Psoas muscle (tissue), 8 donors: Measurements from ENCODE around the gene CAMK1D. TPM values are rescaled to one million over a fixed set of nuclear protein-coding genes. Genes with fewer than 3 reads are reported as not detected.
"Not testable (repeated sequence)": the region's sequence is repeated elsewhere in the genome, so short reads cannot be mapped to it uniquely, and the experiment has no call there.

Source experiments
- ATAC-seq, 4 donors: fragments of 200-7000 bp; cut with Tn5 transposase; one replicate each; pipeline ENCODE4 v1.9.1; 2020; ENCODE audit warnings: moderate library complexity in 3 of 4, mild to moderate bottlenecking in 2 of 4
- DNase-seq, 2 donors: peaks; one replicate each; pipeline ENCODE4 v3.0.0-alpha.2; 2020
- H3K27ac ChIP-seq: fragments of 200-600 bp; one replicate; pipeline ENCODE4 v1.8.0; 2022
- H3K27me3 ChIP-seq, 3 donors: fragments of 200-600 bp in 1 of 3; one replicate each; pipeline versions ENCODE4 v1.6.1 to v1.8.0; 2013 to 2022; ENCODE audit warnings: low read length in 2 of 3, mild to moderate bottlenecking in 2 of 3, moderate library complexity in 1 of 3; ENCODE audit not compliant: insufficient read depth in 3 of 3
- H3K36me3 ChIP-seq, 2 donors: fragments of 200-600 bp in 1 of 2; one replicate each; pipeline versions ENCODE4 v1.6.1 to v1.8.0; 2013 to 2022; ENCODE audit warnings: low read depth in 1 of 2, mild to moderate bottlenecking in 1 of 2, moderate library complexity in 1 of 2; ENCODE audit not compliant: insufficient read depth in 1 of 2
- H3K4me1 ChIP-seq: fragments of 200-600 bp; one replicate; pipeline ENCODE4 v1.8.0; 2022
- H3K4me3 ChIP-seq: fragments of 200-600 bp; one replicate; pipeline ENCODE4 v1.8.0; 2022; ENCODE audit warnings: mild to moderate bottlenecking
- H3K9me3 ChIP-seq: fragments of 200-600 bp; one replicate; pipeline ENCODE4 v1.8.0; 2022
- WGBS, 3 donors: extraction: QIAGEN DNeasy Blood & Tissue Kit; methylation state at CpG; one replicate each; pipeline versions ENCODE4 v1.1.6 to v1.1.7; 2013; 5-methylcytosine and 5-hydroxymethylcytosine counted together
- intact Hi-C, 2 donors: fragments of 100-400 bp; cut with DNase I; formaldehyde crosslinking; loops; one replicate each; pipeline versions ENCODE4 v1.11.0 to v1.14.2; 2022
- polyA plus RNA-seq, 3 donors: library from polyadenylated mRNA; stranded (reverse); fragments of 200-250 nt; gene quantifications; one replicate each; pipeline ENCODE4 v1.2.3, GENCODE V29; 2013
- total RNA-seq, 4 donors: library from RNA; stranded (reverse); fragmentation: NEBNext Ultra II Directional in 2 of 4; extraction: Animal tissue kit (Norgen Biotek cat#: 25700) in 2 of 4; gene quantifications; one replicate each; pipeline versions ENCODE4 v1.2.1 to v1.2.4, GENCODE V29; 2021 to 2023
- TF ChIP-seq, protein P1 (sequence below): fragments of 200-600 bp; IDR thresholded peaks from one replicate; pipeline ENCODE4 v1.8.0; 2022; ENCODE audit warnings: antibody characterized with exemption
- donor health status: healthy with polysubstance abuse.
- donor health status: DM: no; HTN: no; CAD: no; lungs with moderate emphysema.
- donor health status: Bipolar disorder and iron deficiency.
- donor health status: healthy.
- donor health status: DM: yes; HTN: yes; CAD: no.
- donor health status: DM: no; HTN: no; CAD: no.
- donor health status: DM: no; HTN: no; CAD: no.
- donor health status: DM: yes; HTN: yes; CAD: no.

Gene CAMK1D
- total and polyA plus RNA-seq, 7 donors = 0.39 to 1.8 (median 0.53) TPM

DNA sequence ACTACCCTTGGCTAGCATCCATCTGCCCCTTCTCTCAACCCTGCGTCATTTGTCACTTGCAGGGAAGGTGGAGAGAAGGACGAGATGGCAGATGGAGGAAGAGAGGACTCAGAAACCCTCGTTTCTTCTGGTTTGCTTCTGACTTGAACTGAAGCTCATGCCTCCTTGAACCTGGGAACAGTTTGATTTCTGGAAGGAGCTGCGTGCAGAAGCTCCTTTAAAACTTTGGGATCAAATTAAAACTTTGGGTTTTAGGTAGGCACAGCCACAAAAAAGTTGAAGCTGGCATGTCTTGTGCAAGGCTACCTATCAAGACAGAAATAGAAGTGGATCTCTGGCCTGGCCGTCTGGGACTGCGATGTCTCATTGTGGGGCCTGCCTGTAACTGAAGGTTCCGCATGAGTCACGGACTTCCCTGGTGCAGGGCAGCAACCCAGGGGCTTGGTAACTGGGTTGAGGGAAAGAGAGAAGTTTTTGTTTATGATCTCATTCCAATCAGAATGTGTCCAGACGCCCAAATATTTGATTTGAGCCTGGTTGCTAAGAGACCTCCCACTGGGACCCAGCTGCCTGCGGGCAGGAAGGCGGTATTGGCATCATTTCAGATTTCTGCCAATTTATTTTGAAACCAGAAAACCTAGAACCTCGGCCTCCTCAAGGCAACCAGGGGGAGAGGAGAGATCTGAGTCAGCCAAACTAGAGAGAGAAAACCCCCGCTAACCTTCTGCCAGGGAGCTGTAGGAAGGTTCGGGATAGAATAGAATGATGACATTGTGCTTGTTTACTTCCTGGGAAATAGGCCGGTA, 15.8 kb upstream of the CAMK1D start:
- H3K9me3 ChIP-seq = no peaks in the 10 kb centered on the region
- H3K4me3 ChIP-seq = no peak overlapping the region
- TF ChIP-seq, protein P1, sequence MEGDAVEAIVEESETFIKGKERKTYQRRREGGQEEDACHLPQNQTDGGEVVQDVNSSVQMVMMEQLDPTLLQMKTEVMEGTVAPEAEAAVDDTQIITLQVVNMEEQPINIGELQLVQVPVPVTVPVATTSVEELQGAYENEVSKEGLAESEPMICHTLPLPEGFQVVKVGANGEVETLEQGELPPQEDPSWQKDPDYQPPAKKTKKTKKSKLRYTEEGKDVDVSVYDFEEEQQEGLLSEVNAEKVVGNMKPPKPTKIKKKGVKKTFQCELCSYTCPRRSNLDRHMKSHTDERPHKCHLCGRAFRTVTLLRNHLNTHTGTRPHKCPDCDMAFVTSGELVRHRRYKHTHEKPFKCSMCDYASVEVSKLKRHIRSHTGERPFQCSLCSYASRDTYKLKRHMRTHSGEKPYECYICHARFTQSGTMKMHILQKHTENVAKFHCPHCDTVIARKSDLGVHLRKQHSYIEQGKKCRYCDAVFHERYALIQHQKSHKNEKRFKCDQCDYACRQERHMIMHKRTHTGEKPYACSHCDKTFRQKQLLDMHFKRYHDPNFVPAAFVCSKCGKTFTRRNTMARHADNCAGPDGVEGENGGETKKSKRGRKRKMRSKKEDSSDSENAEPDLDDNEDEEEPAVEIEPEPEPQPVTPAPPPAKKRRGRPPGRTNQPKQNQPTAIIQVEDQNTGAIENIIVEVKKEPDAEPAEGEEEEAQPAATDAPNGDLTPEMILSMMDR = no peak
- DNase-seq (peak; percentile 76 to 82), ATAC-seq (peak in 3 of 4 donors; percentile 69 to 80 (median 79))
- intact Hi-C loops = no loop called here
- H3K27me3 ChIP-seq = peaks cover 0 to 5% (median 0%) of the 10 kb centered on the region in 3 donors
- peak overlapping the region; percentile 3 for H3K27ac ChIP-seq
- H3K4me1 ChIP-seq = no peaks in the 10 kb centered on the region
- WGBS, 3 donors = 13 to 20% (median 14%) methylated on average over 15 of the region's 15 CpGs
- H3K36me3 ChIP-seq = no peaks in the 10 kb centered on the region

DNA sequence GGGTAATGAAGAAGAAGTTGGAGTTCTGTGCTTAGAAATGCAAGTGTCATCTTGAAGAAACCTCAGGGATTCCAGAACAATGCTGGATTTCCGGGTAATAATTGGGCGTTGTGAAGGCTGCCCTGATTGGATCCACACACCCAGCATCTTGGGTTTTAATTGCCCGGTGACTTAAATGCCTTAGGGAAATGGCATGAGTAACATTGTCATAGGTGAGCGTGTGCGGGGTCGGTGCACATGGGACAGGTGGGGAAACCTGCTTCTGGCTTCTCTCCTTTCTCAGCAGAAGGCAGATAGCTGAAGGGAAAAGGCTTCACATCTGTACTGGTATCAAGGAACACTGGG, 15.2 kb upstream of the CAMK1D start:
- TF ChIP-seq, protein P1 = no peak
- intact Hi-C loops = no loop called here
- Histone ChIP-seq H3K4me3 (no peak overlapping the region), H3K36me3 (no peaks in the 10 kb centered on the region), H3K4me1 (no peaks in the 10 kb centered on the region), H3K27me3 (peaks cover 0 to 5% (median 0%) of the 10 kb centered on the region in 3 donors), H3K27ac (no peak overlapping the region), H3K9me3 (no peaks in the 10 kb centered on the region)
- ATAC-seq (peak in 1 of 4 donors; percentile 13), DNase-seq (no peak)
- 64 to 71% (median 65%) methylated on average over 6 of the region's 6 CpGs for WGBS, 3 donors

DNA sequence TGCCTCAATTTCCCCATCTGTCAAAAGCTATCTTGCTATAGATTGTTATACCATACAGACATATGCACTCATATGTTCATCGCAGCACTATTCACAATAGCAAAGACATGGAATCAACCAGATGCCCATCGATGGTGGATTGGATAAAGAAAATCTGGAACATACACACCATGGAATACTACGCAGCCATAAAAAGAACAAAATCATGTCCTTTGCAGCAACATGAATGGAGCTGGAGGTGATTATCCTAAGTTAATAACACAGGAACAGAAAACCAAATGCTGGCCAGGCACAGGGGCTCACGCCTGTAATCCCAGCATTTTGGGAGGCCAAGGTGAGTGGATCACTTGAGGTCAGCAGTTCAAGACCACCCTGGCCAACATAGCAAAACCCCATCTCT, 14.2 kb upstream of the CAMK1D start:
- H3K9me3 ChIP-seq, DNase-seq, H3K4me3 ChIP-seq, H3K27me3 ChIP-seq, intact Hi-C loops, H3K27ac ChIP-seq, H3K4me1 ChIP-seq, H3K36me3 ChIP-seq, ATAC-seq: not testable (repeated sequence)
- WGBS, 3 donors = 73 to 74% (median 74%) methylated on average over 4 of the region's 4 CpGs

GRCh38 chr10:12337453-12338372, 11.6 kb upstream of the CAMK1D start:
- TF ChIP-seq, protein P1 = no peak
- Histone ChIP-seq H3K27me3 (peaks cover 0 to under 1% (median 0%) of the 10 kb centered on the region in 3 donors), H3K36me3 (no peaks in the 10 kb centered on the region), H3K4me3 (no peak overlapping the region), H3K4me1 (no peaks in the 10 kb centered on the region), H3K9me3 (no peaks in the 10 kb centered on the region), H3K27ac (no peak overlapping the region)
- ATAC-seq (no peak), DNase-seq (no peak)
- intact Hi-C loops = no loop called here
- WGBS, 3 donors = 42 to 48% (median 45%) methylated on average over 9 of the region's 9 CpGs

DNA sequence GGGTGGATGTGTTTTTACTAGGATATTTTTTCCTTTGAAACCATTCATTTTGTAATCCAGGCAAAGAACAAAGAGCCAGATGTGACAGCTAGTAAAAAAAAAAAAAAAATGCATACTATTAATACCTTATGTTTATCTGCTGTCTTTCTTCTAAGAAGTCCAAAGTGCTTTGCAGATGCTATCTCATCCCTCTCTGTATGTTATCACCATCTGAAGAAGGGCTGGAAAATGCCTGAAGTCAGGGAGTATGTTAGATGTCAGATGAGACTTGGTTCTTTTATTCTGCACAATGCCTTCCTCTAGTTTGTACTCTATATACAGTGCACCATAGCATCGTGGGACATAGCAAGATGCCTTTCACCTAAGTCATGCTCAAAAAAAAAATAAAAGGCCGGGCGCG, 10.4 kb upstream of the CAMK1D start:
- Histone ChIP-seq H3K4me1 (no peaks in the 10 kb centered on the region), H3K36me3 (no peaks in the 10 kb centered on the region), H3K9me3 (no peaks in the 10 kb centered on the region), H3K4me3 (no peak overlapping the region), H3K27ac (no peak overlapping the region), H3K27me3 (no peaks in the 10 kb centered on the region)
- WGBS, 3 donors = 85 to 91% (median 89%) methylated on average over 4 of the region's 4 CpGs
- TF ChIP-seq, protein P1 = no peak
- intact Hi-C loops = no loop called here
- ATAC-seq (no peak), DNase-seq (no peak)
